NOMO-1 treated with dmso at 0.1 percent for 144 hours (cell line): Measurements from ENCODE around the gene RASA4B.
"Not testable (repeated sequence)": the region's sequence is repeated elsewhere in the genome, so short reads cannot be mapped to it uniquely, and the experiment has no call there.

ENCODE experiments used
- DNase-seq: peaks from one replicate; lab custom pipeline; 2025; ENCODE audit not compliant: unreplicated experiment; lab: John Stamatoyannopoulos, UW

RASA4B gene

DNA sequence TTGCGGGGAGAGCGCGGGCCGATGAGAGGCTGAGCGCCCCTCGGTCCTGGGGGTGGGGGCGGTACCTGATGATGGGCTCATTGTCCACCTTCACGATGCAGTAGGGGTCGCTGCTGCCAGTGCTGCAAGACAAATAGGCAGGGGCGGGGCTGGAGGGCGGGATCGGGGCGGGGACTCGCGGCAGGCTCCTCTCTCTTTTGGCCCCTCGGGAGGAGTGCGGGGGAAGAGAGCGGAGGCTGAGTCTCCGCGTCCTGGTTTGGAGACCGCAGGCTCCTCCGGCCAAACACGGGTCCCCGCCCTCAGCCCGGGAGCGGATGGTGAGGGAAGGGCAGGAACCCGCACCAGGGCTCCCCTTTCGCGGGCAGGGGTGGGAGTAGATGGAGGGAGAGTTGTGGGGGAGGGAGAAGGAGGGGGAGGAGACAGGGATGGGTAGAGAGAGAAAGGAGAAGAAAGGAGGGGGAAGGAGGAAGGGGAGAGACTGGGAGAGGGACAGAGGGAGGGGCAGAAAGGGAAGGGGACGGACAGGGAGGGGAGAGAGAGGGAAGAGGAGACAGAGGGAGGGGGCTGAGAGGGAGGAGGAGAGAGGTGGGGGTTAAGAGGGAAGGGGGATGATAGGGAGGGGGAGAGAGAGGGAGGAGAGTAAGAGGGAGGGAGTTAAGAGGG, 5.6 kb downstream of the RASA4B start:
- DNase-seq = not testable (repeated sequence)

DNA sequence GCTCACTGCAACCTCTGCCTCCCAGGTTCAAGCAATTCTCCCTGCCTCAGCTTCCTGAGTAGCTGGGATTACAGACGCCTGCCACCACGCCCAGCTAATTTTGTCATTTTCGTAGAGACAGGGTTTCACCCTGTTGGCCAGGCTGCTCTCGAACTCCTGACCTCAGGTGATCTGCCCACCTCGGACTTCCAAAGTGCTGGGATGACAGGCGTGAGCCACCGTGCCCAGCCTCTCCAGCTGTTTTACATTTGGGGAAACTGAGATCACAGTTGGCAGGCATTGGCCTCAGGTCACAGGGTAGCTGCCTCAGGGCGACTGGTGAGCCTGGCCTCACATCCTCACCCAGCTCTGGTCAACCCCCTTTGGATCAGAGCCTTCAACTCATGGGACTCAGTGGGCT, 7.0 kb downstream of the RASA4B start:
- not testable (repeated sequence) for DNase-seq

DNA sequence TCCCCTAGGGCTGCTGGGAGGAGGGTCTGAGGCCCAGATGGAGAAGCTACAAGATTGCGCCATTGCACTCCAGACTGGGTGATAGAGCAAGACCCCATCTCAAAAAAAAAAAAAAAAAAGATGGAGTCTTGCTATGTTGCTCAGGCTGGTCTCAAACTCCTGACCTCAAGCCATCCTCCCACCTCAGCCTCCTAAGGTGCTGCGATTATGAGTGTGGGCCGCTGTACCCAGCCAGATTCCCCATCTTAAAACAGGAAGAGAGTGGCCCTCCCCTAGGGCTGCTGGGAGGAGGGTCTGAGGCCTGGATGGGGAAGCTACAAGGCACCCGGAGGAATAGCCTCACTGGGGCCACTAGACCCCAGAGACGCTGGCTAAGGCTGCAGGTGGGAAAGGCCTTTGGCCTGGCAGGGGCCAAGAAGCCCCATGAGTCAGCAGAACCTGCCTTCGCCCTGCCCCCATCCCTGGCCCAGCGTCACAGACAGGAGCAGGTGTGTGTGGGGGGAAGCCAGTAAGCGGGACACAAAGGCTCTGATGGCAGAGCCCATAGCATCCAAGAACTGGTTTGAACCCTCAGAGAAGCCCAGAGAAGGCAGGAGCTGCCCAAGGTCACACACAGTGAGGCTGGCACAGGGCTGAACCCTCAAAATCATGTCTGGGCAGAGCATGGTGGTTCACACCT, 10.0 kb downstream of the RASA4B start:
- not testable (repeated sequence) for DNase-seq

DNA sequence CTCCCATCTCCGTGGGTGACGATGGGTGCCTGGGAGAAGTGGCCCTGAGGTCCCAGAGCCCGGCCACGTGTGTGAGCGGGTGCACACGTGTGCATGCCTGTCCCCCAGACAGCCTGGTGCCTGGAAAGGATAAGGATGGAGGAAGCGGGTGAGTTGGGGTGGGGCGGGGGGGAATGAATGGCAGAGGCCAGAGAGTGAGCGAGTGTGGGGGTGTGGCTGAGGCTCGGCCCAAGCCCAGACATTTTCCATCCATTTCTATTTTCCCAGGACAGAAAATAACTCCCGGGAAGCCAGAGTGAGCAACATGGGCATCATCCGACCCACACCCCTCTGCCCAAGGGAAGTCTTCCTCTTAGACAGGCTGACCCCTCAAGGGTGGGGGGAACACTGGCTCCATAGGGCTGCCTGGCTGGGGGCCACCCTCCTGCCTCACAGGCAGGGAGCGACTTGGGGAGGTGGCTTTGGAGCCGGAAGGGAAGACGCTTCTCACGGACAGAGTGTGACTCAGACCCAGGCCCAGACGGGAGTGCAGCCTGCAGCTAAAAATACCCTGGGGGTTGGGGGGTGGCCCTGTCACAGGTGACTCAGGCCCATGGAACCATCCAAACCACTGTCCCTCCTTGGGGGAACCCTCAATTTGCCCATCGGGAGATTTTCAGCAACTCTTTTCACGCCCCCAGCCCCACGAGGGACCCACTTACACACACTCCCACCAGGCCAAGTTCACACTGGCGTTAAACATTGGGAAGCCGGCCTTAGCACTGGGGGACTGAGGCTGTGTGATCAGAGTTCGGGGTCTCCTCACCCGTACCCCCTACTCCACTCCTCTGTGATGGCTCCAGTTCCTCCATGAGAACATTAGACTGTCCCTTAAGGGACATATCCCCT, 12.0 kb downstream of the RASA4B start:
- DNase-seq = not testable (repeated sequence)

DNA sequence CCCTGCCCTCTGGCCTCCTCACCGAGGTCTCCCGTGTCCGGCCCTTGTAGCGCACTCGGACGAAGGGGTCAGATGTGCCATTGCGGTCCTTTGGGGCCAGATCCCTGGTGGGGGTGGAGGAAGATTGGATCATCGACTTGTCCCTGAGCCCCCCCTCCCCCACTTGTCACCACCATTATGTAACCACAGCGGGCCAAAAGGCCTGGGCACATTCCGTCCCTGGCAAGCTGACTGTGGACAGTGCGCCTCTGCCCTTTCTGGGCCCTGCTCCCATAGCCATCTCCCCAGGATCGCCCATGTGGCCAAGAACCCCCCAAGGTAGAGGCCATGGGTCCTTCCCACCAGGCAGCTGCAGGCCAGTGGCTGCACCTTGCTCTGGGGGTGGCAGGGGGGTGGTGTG, 14.4 kb downstream of the RASA4B start:
- DNase-seq = not testable (repeated sequence)

DNA sequence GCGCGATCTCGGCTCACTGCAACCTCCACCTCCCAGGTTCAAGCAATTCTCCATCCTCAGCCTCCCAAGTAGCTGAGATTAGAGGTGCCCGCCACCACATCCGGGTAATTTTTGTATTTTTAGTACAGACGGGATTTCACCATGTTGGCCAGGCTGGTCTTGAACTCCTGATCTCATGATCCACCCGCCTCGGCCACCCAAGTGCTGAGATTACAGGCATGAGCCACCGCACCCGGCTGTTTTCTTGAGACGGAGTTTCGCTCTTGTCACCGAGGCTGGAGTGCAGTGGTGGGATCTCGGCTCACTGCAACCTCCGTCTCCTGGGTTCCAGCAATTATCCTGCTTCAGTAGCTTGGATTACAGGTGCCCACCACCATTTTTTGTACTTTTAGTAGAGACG, 19.3 kb downstream of the RASA4B start:
- DNase-seq = not testable (repeated sequence)

DNA sequence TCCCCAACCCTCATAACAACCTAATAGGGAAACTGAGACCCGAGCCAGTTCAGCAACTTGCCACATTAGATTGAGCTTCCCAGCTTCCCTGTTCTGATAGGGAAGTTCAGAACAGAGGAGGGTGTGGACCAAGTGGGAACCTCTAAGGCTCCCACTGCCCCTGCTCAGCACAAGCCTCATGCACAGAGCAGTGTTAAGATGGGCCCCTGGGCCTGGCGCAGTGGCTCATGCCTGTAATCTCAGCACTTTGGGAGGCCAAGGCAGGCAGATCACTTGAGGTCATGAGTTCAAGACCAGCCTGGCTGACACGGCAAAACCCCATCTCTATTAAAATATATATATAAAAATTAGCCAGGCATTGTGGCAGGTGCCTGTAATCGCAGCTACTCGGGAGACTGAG, 20.3 kb downstream of the RASA4B start:
- DNase-seq = not testable (repeated sequence)

DNA sequence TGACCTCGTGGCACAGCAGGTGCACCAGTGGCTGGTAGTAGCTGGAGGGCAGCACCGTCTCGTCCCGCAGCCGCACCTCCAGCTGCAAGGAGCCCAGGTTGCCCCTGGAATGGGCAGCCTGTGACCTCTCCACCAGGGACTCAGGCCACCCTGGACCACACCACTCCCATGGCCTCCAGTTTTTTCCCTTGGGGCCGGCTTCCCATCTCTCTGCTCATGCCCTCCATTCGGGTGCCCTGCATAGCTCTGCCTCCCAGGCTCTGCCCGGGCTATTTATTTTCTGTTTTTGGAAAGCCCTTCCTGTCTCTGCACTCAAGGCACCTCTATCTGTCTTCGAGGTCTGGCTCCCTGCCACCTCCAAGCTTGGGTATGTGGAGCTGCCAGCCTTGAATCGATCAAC, 20.7 kb downstream of the RASA4B start:
- not testable (repeated sequence) for DNase-seq

DNA sequence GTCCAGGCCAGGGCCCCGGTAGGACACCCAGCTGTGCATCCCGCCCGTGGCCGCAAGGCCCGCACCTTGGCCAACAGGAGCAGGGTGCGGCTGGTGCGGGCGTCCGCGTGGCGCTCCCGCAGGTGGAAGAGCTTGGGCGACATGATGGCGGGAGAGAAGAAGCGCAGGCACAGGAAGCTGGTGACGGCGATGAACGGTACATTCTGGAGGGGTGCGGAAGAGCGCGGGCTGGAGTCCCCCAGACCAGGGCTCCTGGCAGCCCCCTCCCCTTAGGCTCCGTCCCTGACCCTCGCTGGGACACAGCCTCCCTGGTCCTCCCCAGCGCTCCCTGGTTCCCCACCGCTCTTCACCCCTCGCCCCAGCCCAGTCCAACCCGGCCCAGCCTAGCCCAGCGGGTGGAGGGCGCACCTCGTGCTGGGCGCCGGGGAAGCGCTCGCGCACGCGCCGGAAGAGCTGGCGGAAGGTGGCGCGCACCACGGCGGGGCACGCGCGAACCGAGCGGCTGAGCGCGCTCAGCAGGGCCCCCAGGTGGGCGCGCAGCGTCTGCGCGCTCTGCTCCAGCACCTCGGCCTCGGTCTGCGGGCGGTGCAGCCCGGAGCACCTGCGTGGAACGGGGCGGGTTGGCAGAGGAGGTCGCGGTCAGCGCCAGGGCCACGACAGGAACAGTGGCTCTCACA, 23.0 kb downstream of the RASA4B start:
- not testable (repeated sequence) for DNase-seq

DNA sequence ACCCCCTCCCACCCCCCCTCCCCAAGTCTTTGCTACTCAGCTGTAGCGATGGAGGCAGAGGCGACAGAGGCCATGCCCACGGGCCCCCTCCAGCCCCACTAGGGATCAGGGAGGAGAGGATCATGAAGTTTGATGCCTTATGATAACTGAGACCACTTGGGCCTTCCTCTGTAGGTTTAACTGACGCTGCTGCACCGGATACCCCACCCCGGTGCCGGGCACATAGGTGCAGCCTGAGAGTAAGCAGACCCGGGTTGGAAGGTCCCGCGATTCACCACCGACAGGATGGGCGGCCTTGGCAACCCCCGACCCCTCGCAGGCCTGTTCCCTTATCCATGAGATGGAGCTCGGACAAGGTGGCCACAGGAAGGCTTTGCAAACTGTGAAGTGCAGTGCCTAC, 23.6 kb downstream of the RASA4B start:
- DNase-seq = not testable (repeated sequence)

DNA sequence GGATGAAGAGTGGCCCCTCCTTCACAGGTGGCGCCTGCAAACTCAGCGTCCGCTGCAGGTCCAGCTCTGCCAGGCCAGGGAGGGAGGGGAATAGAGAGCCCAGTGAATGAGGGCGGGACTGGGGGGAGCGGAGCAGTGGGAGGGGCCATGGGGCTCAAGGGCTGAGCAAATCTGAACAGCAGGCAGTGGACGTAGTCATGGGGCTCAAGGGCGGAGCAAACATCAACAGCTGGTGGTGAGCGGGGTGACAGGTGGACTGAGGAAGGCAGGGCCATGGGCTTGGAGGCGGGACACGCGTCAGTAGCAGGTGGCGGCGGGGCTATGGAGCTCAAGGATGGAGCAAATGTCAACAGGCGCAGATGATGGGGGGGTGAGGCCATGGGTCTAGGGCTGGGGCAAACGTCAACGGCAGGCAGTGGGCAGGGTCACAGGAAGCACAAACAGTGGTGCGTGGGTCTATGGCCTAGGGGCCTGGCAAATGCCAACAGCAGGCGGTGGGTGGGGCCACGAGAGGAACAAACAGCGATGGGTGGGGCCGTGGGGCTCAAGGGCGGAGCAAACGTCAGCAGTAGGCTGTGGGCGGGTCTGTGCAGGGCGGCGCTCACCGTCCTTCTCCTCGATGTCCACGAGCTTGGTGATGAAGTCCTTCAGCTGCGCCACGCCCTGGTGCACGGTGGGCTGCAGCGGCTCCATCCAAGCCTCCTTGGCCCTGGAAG, 24.2 kb downstream of the RASA4B start:
- not testable (repeated sequence) for DNase-seq

DNA sequence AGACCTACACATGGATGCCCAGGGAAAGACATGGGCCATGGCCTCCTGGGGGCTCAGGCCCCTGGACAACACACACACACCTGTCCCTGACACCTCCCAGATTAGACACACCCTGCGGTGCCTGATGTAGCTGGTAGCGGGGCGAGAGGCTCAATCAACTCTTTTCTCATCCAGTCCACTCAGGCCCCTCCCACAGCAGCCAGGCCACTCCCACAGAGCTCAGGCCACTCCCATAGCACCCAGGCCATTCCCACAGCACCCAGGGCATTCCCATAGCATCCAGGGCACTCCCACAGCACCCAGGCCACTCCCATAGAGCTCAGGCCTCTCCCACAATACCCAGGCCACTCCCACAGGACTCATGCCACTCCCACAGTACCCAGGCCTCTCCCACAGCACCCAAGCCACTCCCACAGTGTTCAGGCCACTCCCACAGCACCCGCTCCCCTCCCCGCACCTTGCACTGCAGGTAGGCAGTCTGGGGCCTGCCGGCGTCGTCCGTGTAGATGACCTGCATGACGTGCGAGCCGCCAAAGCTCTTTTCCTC, 27.0 kb downstream of the RASA4B start:
- not testable (repeated sequence) for DNase-seq

DNA sequence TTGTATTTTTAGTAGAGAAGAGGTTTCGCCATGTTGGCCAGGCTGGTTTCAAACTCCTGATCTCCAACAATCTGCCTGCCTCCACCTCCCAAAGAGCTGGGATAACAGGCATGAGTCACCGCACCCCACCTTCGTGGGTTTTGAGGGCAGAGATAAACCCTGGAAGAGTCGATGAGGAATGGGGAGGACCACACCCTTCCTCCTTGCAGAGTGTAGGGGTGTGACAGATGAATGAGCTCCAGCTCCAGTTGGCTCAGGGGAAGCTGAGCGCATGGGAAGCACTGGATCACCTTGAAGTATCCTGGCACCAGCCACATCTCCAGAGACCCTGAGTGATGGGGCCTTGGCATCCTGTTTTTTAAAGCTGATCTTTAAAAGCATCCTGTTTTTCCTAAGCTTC, 33.3 kb downstream of the RASA4B start:
- DNase-seq = not testable (repeated sequence)

DNA sequence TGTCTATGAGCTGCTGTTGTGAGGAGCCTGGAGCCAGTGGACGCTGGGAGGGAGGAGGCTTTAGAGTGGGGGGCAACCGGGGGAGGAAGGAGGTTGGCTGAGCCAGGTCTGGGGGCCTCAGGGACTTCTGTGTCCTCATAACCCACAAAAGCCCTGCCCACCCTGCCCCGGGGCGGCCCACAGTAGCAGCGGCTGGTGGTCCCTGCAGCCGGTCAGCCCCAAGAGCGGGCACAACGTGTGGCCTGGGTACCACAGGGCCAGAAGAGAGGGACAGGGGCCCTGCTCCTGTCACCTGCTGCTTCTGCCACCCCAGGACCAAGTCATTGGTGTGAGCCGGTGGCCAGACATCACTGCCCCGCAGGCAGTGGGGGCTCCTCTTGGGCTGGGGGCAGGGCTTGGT, 35.6 kb downstream of the RASA4B start:
- not testable (repeated sequence) for DNase-seq

DNA sequence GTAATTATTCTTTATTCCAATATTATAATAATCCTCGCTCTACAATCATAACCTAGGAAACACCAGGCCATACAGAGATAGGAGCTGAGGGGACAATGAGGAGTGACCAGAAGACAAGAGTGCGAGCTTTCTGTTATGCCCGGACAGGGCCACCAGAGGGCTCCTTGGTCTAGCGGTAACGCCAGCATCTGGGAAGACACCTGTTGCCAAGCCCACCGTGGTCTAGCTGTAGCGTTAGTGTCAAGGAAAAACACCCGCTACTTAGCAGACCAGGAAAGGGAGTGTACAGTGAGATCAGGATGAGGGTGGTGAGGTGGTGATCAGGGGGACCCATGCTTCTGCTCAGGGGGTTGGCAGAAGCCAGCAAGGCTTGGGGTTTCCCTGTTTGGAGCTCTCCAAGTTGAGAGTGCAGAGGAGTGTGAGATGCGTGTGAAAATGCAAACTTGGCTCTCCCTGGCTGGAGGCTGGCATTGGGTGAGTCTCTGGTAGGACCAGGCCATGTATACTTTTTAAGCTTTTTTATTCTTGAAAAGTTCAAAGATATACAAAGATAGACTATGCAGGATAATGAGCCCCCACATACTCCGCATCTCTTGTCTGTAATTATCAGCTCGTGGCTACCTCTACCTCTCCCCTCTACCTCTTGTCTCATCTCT, 37.5 kb downstream of the RASA4B start:
- DNase-seq = not testable (repeated sequence)

DNA sequence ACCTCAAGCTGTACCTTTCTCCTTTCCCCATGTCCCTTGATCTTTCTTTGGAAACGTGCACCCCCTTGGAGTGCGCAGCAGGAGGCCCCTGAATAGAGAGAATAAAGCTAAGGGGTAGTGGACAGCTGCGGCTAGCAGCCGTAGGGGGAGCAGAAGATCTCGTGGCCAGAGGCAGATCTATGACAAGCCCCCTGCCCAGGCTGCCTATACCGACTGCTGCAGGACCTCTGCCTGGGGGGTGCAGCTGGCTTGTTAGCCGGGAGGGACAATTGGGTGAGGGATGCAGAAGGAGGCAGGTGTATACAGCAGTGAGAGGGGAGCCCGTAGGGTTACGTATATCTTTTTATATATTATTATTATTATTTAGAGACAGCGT, 38.4 kb downstream of the RASA4B start:
- DNase-seq = not testable (repeated sequence)

DNA sequence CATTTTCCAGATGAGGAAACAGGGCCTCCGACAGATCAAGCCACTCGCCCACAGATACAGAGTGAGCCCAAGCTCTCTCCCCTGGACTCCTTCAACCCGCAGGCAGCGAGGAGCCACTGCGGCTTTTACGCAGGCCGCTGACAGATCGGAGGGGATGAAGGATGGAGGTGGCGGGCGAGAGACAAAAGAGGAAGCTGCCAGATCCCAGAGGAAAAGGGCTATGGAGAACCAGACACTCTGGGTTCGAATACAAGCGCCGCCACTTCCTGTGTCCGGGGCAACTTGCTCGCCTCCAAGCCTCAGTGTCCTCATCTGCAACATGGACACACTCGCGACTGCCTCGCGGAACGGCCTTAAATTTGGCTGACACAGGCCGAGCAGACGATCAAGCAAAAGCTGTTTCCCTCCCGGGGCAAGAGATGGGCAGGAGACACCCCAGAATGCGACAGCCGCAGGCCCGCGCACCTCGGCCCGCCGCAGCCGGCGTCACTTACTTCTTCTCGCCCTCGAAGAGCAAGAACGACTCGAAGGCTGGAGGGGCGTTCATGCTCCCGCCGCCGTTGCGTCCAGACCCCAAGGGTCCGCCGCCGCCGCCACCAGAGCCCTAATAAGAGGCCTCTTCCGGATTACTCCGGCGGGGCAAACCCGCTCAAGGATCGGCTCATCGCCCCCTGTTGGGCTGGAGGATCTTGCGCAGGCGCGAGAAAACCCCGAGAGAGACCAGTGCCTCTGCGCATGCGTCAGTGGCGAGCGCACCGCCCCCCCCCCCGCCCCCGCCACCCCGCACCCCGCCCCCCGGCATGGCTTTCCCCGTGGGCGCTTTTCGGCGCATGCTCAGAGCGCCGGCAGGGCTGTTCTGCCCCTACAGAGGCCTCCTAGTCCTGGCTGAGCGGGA, 39.0 kb downstream of the RASA4B start, which contains the start of gene POLR2J:
Gene POLR2J, minus strand, starts transcription at position 609 of the 895 bp plus-strand sequence. Its CDS starts 62 bp downstream, at position 547.
- DNase-seq = not testable (repeated sequence)

DNA sequence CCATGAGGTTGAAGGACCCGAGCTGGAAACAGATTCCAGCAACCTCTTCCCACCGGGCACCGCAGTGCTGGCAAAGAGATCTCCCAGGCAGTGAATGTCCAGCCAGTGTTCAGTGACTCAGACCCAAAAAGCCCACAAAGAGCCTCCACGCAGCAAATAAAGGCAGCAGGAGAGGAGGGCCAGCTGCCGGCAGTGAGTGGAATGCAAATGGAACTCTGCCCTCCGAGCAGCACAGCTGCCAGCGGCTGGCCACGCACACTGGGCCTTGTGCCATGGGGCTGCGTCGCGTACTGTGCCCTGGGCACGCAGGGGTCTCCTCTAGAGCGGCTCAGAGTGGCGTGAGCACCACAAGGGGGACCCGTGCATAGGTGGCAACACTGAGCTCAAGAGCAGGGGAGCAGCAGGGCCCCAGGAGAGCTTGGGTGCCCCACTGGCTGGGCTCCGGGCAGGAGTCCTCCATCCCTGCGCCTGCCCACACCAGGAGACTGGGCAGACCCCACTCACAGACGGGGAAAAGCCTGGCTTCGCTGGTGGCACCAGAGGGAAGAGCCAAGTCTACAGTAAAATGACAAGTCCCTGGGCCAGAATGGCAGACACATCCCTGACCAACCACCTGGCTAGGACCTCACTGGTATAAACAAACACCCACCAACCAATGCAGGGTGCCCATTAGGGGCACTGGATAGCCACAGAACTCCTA, 42.7 kb downstream of the RASA4B start:
- not testable (repeated sequence) for DNase-seq
